GM12891 (cell line): ENCODE results near the gene NADSYN1.
"Not testable (repeated sequence)": the region's sequence is repeated elsewhere in the genome, so short reads cannot be mapped to it uniquely, and the experiment has no call there.

Source experiments
- DNase-seq: peaks from one replicate; pipeline ENCODE4 v3.0.0; 2011; ENCODE audit warnings: low spot score; ENCODE audit not compliant: insufficient read length
- FAIRE-seq: peaks from 2 replicates; lab custom pipeline; 2011; peaks lifted over from hg19 to GRCh38; lab: Jason Lieb, UNC
- PAX5 ChIP-seq: IDR thresholded peaks from 2 replicates; pipeline ENCODE4 v1.6.1; 2011; ENCODE audit warnings: low read length, moderate library complexity, mild to moderate bottlenecking; ENCODE audit not compliant: insufficient read depth, severe bottlenecking
- POLR2A ChIP-seq: IDR thresholded peaks from 2 replicates; pipeline ENCODE4 v1.6.1; 2011; ENCODE audit warnings: low read depth, low read length, control low read depth
- POLR2AphosphoS5 ChIP-seq: IDR thresholded peaks from 2 replicates; pipeline ENCODE4 v1.6.1; 2011; ENCODE audit warnings: low read depth, low read length, control low read depth
- POU2F2 ChIP-seq: IDR thresholded peaks from 2 replicates; pipeline ENCODE4 v1.6.1; 2011; ENCODE audit warnings: low read depth, mild to moderate bottlenecking, control low read depth, low read length, moderate library complexity
- SPI1 ChIP-seq: IDR thresholded peaks from 2 replicates; pipeline ENCODE4 v1.6.1; 2011; ENCODE audit warnings: low read depth, low read length, control low read depth
- TAF1 ChIP-seq: IDR thresholded peaks from 2 replicates; pipeline ENCODE4 v1.6.1; 2011; ENCODE audit warnings: low read depth, low read length, control low read depth

Gene NADSYN1

DNA sequence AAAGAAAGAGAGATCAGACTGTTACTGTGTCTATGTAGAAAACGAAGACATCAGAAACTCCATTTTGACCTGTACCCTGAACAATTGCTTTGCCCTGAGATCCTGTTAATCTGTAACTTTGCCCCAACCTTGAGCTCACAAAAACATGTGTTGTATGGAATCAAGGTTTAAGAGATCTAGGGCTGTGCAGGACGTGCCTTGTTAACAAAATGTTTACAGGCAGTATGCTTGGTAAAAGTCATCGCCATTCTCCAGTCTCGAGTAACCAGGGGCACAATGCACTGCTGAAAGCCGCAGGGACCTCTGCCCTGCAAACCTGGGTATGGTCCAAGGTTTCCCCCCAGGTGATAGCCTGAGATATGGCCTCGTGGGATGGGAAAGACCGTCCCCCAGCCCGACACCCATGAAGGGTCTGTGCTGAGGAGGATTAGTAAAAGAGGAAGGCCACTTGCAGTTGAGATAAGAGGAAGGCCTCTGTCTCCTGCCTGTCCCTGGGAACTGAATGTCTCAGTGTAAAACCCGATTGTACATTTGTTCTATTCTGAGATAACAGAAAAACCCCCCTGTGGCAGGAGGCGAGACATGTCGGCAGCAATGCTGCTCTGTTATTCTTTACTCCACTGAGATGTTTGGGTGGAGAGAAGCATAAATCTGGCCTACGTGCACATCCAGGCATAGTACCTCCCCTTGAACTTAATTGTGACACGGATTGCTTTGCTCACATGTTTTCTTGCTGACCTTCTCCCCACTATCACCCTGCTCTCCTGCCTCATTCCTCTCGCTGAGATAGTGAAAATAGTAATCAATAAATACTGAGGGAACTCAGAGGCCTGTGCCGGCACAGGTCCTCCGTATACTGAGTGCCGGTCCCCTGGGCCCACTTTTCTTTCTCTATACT is 82.0 kb downstream of the NADSYN1 start:
- FAIRE-seq, DNase-seq: not testable (repeated sequence)
- peak; percentile 40; the same call in 1 of the 2 replicates for TF ChIP-seq SPI1

DNA sequence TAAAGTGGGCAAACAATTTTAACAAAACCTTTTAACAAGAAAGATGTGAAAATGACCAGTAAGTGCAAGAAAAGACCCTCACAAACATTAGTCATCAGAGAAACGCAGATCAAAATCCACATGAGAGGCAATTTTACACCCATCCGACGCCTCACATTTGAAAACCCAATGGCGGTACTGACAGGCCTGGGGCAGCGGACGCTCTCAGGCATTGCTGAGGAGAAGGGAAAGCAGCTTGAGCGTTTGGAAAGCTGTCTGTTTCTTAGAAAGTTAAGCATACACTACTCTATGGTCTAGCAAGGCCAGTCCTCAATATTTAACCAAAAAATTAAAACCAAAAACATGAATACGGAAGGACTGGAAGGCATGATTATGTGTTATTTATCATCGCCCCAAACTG is 82.8 kb downstream of the NADSYN1 start:
- no peak for DNase-seq
- no peak for FAIRE-seq
- TF ChIP-seq TAF1 (no peak), SPI1 (no peak), PAX5 (no peak), POLR2A (no peak), POLR2AphosphoS5 (no peak), POU2F2 (no peak)

DNA sequence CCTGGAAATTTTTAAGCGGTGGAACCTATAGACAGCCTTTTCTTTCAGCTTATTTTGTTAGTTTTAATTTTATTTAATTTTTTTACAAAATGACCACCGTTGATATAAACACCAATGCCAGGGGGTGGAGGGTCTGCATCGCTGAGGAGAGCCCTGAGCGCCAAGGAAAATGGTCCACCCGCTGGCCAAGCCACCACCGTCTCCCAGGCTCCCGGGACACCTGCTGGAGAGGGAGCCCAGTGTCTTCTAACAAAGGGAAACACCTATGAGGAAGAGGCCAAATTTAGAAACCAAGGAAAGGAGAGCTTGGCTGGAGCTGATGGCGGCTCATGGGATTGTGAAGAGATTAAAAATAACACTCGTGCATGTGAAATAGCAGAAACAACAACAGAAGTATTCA is 84.5 kb downstream of the NADSYN1 start:
- TF ChIP-seq POLR2AphosphoS5, result no peak
- no peak for TF ChIP-seq PAX5
- no peak for TF ChIP-seq TAF1
- no peak for TF ChIP-seq SPI1
- no peak for TF ChIP-seq POLR2A
- TF ChIP-seq POU2F2, result no peak
- no peak for FAIRE-seq
- DNase-seq, result no peak

DNA sequence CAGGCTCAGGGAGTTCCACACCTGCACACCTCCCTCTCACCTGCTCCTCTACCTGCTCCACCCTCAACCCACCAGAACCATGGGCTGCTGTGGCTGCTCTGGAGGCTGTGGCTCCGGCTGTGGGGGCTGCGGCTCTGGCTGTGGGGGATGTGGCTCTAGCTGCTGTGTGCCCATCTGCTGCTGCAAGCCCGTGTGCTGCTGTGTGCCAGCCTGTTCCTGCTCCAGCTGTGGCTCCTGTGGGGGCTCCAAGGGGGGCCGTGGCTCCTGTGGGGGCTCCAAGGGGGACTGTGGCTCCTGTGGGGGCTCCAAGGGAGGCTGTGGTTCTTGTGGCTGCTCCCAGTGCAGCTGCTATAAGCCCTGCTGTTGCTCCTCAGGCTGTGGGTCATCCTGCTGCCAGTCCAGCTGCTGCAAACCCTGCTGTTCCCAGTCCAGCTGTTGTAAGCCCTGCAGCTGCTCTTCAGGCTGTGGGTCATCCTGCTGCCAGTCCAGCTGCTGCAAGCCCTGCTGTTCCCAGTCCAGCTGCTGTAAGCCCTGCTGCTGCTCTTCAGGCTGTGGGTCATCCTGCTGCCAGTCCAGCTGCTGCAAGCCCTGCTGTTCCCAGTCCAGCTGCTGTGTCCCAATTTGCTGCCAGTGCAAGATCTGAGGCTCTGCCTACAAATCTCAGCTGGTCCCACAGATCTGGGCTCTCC is 85.1 kb downstream of the NADSYN1 start, which contains the start of gene KRTAP5-8:
KRTAP5-8 (plus strand) TSS at position 49 of the 689 bp plus-strand sequence; CDS start at position 80, 31 bp downstream.
- FAIRE-seq, DNase-seq: not testable (repeated sequence)

DNA sequence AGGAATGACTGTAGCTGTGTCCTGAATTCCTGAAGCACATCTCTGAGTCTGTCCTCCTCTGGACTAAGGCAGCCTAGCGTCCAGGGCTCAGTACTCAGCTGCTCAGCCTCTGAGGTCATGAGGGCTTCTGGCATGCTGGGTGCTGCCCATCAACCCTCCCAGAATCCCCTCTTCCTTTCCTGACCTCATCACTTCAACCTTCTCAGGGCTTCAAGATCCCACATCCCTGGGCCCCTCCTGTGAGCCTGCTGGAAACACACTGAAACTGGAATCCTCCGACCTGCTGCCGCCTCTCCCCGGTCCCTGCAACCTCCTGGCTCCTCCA is 85.6 kb downstream of the NADSYN1 start:
- DNase-seq, result no peak
- no peak for FAIRE-seq
- TF ChIP-seq POU2F2 (no peak), POLR2A (no peak), PAX5 (no peak)

DNA sequence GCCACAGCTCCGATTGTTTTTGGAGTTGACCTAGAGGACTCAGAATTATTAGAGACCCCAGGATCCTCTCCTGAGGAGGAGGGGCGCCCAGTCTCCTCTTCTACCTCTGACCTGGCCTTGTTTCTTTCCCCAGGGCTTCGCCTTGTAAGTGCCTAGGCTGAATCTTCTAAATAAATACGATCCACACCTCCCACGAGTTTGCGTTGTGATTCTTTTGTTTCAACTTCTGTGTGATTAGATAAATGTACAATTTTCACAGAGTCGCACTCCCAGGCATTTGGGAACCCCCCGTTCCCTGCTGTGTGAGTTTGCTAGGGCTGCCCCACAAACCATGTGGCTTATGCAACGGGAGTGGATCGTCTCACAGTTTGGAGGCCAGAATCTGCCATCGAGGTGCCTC is 86.0 kb downstream of the NADSYN1 start:
- DNase-seq, result no peak
- no peak for TF ChIP-seq POLR2AphosphoS5
- TF ChIP-seq POU2F2, result no peak
- no peak for TF ChIP-seq POLR2A
- no peak for TF ChIP-seq TAF1
- no peak for TF ChIP-seq SPI1
- TF ChIP-seq PAX5, result no peak
- FAIRE-seq, result no peak

DNA sequence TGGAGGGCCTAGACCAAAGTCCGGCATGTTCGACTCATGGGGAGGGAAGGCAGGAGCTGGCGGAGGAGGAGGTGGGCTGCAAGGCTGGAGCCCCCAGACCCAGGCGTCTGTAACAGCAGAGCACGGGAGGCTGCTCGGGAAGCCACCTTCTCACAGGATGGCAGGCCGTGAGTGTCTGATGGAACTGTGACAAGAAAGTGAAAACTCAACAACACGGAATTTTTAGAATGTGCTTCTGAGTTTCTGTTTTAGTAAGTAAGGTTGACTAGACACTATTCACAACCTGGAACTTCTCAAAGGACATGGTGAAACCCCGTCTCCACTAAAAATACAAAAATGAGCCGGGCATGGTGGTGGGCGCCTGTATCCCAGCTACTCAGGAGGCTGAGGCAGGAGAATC is 87.0 kb downstream of the NADSYN1 start:
- not testable (repeated sequence) for FAIRE-seq, DNase-seq

DNA sequence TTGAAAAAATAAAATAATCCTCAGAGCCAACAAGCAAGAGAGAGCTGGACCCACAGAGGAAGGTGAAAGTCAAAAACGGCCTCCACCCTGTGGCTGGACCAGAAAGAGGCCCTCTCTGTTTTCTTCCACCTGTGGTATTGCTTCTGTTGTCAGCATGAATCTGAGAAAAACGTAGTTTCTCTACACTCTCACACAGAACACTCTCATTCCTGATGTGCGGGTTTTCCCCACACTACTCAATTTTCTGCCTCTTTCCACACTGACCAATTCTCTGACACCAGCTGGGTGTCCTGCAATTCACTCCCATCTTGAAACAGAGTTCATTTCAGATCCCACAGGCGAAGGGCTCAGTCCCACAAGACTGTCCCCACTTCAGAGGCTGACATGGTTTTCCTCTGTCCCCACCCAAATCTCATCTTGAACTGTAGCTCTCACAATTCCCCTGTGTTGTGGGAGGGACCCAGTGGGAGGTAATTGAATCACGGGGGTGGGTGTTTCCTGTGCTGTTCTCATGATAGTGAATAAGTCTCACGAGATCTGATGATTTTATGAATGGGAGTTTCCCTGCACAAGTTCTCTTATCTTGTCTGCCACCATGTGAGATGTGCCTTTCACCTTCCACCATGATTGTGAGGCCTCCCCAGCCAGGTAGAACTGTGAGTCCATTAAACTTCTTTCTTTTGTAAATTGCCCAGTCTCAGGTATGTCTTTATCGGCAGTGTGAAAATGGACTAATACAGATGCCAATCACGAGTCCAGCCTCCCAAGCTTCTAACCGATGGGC is 87.7 kb downstream of the NADSYN1 start:
- DNase-seq, FAIRE-seq: not testable (repeated sequence)

DNA sequence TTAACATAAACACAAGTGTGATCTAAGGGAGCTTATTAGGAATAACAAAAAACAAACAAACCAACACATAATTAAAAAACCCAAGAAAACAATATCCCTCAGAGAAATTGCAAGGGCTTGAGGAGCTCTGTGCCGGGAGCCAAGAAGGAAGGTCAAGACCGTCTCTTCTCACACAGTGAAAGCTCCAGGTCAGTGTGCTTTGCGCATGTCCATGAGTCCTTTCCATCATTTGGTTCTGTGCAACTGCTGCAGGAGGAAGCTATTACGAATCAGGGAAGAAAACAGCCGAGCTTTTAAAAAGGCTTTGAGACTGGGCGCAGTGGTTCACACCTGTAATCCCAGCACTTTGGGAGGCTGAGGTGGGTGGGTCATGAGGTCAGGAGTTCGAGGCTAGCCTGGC is 89.4 kb downstream of the NADSYN1 start:
- TF ChIP-seq POU2F2, result no peak
- no peak for TF ChIP-seq TAF1
- TF ChIP-seq SPI1, result no peak
- no peak for TF ChIP-seq PAX5
- FAIRE-seq, result no peak
- no peak for DNase-seq

DNA sequence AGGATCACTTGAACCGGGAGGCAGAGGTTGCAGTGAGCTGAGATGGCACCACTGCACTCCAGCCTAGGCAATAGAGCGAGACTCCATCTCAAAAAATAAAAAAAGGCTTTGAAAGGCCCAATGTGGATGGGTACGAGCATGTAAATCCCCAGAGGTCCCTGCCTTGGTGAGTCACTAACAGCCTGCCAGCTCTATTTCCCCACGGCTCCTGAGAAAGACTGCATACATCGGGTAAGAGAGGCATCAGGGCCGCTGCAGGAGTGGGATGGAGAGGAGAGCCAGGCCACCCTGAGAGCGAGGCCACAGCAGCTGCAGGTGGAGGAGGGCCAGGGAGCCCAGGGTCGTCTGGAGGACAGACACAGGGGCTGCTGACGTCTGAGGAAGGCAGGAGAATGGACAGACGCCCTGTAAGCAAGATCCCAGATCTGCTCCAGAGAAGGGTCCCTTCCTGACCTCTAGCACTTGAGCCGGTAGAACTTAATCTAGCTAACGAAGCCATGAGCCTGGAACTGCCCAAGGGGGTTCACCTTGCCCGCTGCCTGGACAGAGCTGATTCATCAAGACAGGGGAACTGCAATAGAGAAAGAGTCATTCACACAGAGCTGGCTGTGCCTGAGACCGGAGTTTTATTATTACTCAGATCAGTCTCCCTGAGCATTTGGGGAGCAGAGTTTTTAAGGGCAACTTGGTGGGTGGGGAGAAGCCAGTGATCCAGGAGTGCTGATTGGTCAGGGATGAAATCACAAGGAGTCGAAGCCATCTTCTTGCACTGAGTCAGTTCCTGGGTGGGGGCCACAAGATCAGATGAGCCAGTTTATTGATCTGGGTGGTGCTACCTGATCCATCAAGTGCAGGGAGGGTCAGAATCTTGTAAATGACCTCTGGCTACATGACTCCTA is 90.1 kb downstream of the NADSYN1 start:
- TF ChIP-seq PAX5, result no peak
- no peak for TF ChIP-seq POU2F2
- TF ChIP-seq POLR2A, result no peak
- no peak for TF ChIP-seq POLR2AphosphoS5
- TF ChIP-seq SPI1, result no peak
- TF ChIP-seq TAF1, result no peak
- DNase-seq (no peak), FAIRE-seq (no peak)
